ENCODE data around the gene RABGGTA.

GRCh38 chr14:24256960-24257359 is 14.4 kb downstream of the RABGGTA start:
- TF ChIP-seq CTCF (conservative IDR thresholded peaks at IDR 0.05; ENCODE audit: low read depth in 2 of 2) = no peak
- TF ChIP-seq POLR2AphosphoS5 (IDR thresholded peaks at IDR 0.05; ENCODE audit: low read depth) = no peak
- TF ChIP-seq EZH2phosphoT487 (IDR thresholded peaks at IDR 0.05; ENCODE audit: unreplicated experiment) = no peak
- no peak for TF ChIP-seq EZH2 (IDR thresholded peaks at IDR 0.05; ENCODE audit: low read depth, unreplicated experiment)
- no peak for TF ChIP-seq REST (IDR thresholded peaks at IDR 0.05; ENCODE audit: unreplicated experiment)
- no peak for TF ChIP-seq ZNF114 (CRISPR knock-in tag; IDR thresholded peaks at IDR 0.05)
- no peak for TF ChIP-seq CREB1 (CRISPR knock-in tag; IDR thresholded peaks at IDR 0.05; ENCODE audit: low read depth)
- TF ChIP-seq ETS1 (IDR thresholded peaks at IDR 0.05) = no peak
- TF ChIP-seq ZNF331 (CRISPR knock-in tag; IDR thresholded peaks at IDR 0.05; ENCODE audit: low read depth) = no peak

Measured in GM23338 (cell line).